HepG2 (cell line): Measurements from ENCODE around the gene PHKB. TPM values are rescaled to one million over a fixed set of nuclear protein-coding genes. Genes with fewer than 3 reads are reported as not detected.

Experiments used
- ATAC-seq: fragments of 200-7000 bp; cut with Tn5 transposase; 3 replicates; pipeline ENCODE4 v1.9.1; 2020; ENCODE audit warnings: mild to moderate bottlenecking, moderate library complexity
- BruUV-seq: library from RNA; stranded (reverse); fragments of 400-500 nt; replicated peaks from 2 replicates; lab custom pipeline; 2021; lab: Mats Ljungman, UMichigan
- CTCF ChIA-PET: fragments of 300-600 bp; formaldehyde crosslinking; extraction: SDS; loops from one replicate; lab custom pipeline; 2021; ENCODE audit warnings: low total read pairs, inconsistent platforms, low intra/inter-chr PET ratio; lab: Yijun Ruan, JAX
- POLR2A ChIA-PET: fragments of 350-600 bp; sonication (Branson Sonifier 250); formaldehyde crosslinking; loops from one replicate; lab custom pipeline; 2020; ENCODE audit warnings: antibody characterized with exemption, inconsistent platforms; lab: Yijun Ruan, JAX
- DNase-seq: peaks from one replicate; pipeline ENCODE4 v3.0.0-alpha.2; 2015; ENCODE audit warnings: low spot score
- FAIRE-seq: peaks from 3 replicates; lab custom pipeline; 2011; peaks lifted over from hg19 to GRCh38; lab: Jason Lieb, UNC
- H2AFZ ChIP-seq: one replicate; pipeline ENCODE4 v1.6.1; 2011; ENCODE audit warnings: low read length, inconsistent platforms
- H3K27ac ChIP-seq: fragments of 300-600 bp; 3 replicates; pipeline ENCODE4 v1.8.0; 2011; ENCODE audit warnings: mixed run types, mild to moderate bottlenecking, mixed read lengths, low read length, inconsistent platforms; ENCODE audit not compliant: insufficient read depth; ENCODE audit errors: extremely low read length
- H3K27me3 ChIP-seq, 2 experiments: fragments of 200-600 bp in 1 of 2; 2 replicates in 1 of 2; 3 replicates in 1 of 2; pipeline versions ENCODE4 v1.6.0 to v1.8.0; 2011; ENCODE audit warnings: low read length in 2 of 2, mild to moderate bottlenecking in 2 of 2, moderate library complexity in 2 of 2, inconsistent platforms in 1 of 2; ENCODE audit not compliant: insufficient read depth in 2 of 2, control insufficient read depth in 1 of 2
- H3K36me3 ChIP-seq, 2 experiments: fragments of 200-600 bp in 1 of 2; replicated peaks in 1 of 2; 2 replicates in 1 of 2; 3 replicates in 1 of 2; pipeline versions ENCODE4 v1.5.1 to v1.8.0; 2011; ENCODE audit warnings: low read length in 2 of 2, inconsistent platforms in 1 of 2; ENCODE audit not compliant: insufficient read depth in 2 of 2, control insufficient read depth in 1 of 2
- H3K4me1 ChIP-seq: 2 replicates; pipeline ENCODE4 v1.5.1; 2012; ENCODE audit warnings: low read length, inconsistent platforms; ENCODE audit not compliant: insufficient read depth
- H3K4me2 ChIP-seq: 2 replicates; pipeline ENCODE4 v1.6.0; 2011; ENCODE audit warnings: low read depth, low read length, inconsistent platforms
- H3K4me3 ChIP-seq, 3 experiments: fragments of 200-600 bp in 1 of 3; sonication (generic), shearing (Covaris generic) in 1 of 3; replicated peaks in 1 of 3; 2 replicates each; pipeline ENCODE4 v1.5.1; 2011 to 2016; ENCODE audit warnings: low read length in 3 of 3, inconsistent platforms in 2 of 3, low read depth in 2 of 3, mild to moderate bottlenecking in 2 of 3, control low read depth in 1 of 3, mixed read lengths in 1 of 3; ENCODE audit not compliant: insufficient read depth in 1 of 3
- H3K79me2 ChIP-seq: one replicate; pipeline ENCODE4 v1.6.1; 2011; ENCODE audit warnings: low read length, inconsistent platforms; ENCODE audit not compliant: insufficient read depth
- H3K9ac ChIP-seq: 2 replicates; pipeline ENCODE4 v1.6.0; 2011; ENCODE audit warnings: mild to moderate bottlenecking, low read depth, low read length, inconsistent platforms; ENCODE audit not compliant: insufficient read depth
- H3K9me3 ChIP-seq: 2 replicates; pipeline ENCODE4 v1.5.1; 2012; ENCODE audit warnings: mild to moderate bottlenecking, low read length
- H4K20me1 ChIP-seq: 2 replicates; pipeline ENCODE4 v1.6.0; 2011; ENCODE audit warnings: inconsistent platforms, mild to moderate bottlenecking, low read length, moderate library complexity; ENCODE audit not compliant: insufficient read depth
- BCL6 ChIP-seq: IDR thresholded peaks from 2 replicates; pipeline ENCODE4 v1.6.1; 2016; ENCODE audit warnings: missing genetic modification reagents, missing compliant biosample characterization
- ETV6 ChIP-seq: sonication (generic); formaldehyde crosslinking; conservative IDR thresholded peaks from 2 replicates; pipeline ENCODE4 v1.4.0; 2020; ENCODE audit warnings: missing genetic modification reagents
- FOXA1 ChIP-seq, 2 experiments: fragments of 450-650 bp in 1 of 2; sonication (generic) in 1 of 2; formaldehyde crosslinking in 1 of 2; IDR thresholded peaks; 2 replicates each; pipeline versions ENCODE4 v1.4.0 to v1.6.1; 2016 to 2020; ENCODE audit warnings: missing genetic modification reagents in 1 of 2
- GLI4 ChIP-seq: sonication (generic); formaldehyde crosslinking; IDR thresholded peaks from 2 replicates; pipeline ENCODE4 v1.5.1; 2020; ENCODE audit warnings: missing genetic modification reagents, mild to moderate bottlenecking, moderate library complexity, borderline replicate concordance
- HMGA1 ChIP-seq: sonication (generic); formaldehyde crosslinking; conservative IDR thresholded peaks from 2 replicates; pipeline ENCODE4 v1.4.0; 2020; ENCODE audit warnings: missing genetic modification reagents
- POLR2A ChIP-seq, 2 experiments: IDR thresholded peaks; 2 replicates each; pipeline ENCODE4 v1.6.1; 2011; ENCODE audit warnings: low read depth in 2 of 2, low read length in 2 of 2, mild to moderate bottlenecking in 1 of 2, moderate library complexity in 1 of 2; ENCODE audit not compliant: insufficient read depth in 1 of 2
- SYNCRIP ChIP-seq: fragments of 200-400 bp; formaldehyde crosslinking; IDR thresholded peaks from 2 replicates; pipeline ENCODE4 v1.6.1; 2018; ENCODE audit warnings: mild to moderate bottlenecking, low read depth, low read length; ENCODE audit not compliant: insufficient read depth
- TMF1 ChIP-seq: sonication (generic); formaldehyde crosslinking; IDR thresholded peaks from 2 replicates; pipeline ENCODE4 v1.8.1; 2022; ENCODE audit warnings: low read depth, missing genetic modification reagents
- TSC22D2 ChIP-seq: sonication (generic); formaldehyde crosslinking; IDR thresholded peaks from 2 replicates; pipeline ENCODE4 v1.5.1; 2020; ENCODE audit warnings: missing genetic modification reagents, mild to moderate bottlenecking, borderline replicate concordance
- ZNF253 ChIP-seq: sonication (generic); formaldehyde crosslinking; IDR thresholded peaks from 2 replicates; pipeline ENCODE4 v1.8.0; 2022; ENCODE audit warnings: mild to moderate bottlenecking, missing genetic modification reagents, borderline replicate concordance
- ZNF572 ChIP-seq: sonication (generic); formaldehyde crosslinking; IDR thresholded peaks from 2 replicates; pipeline ENCODE4 v1.5.1; 2020; ENCODE audit warnings: mild to moderate bottlenecking, missing genetic modification reagents
- ZNF614 ChIP-seq: IDR thresholded peaks from 2 replicates; pipeline ENCODE4 v1.6.1; 2018; ENCODE audit warnings: missing biosample characterization, missing genetic modification reagents, inconsistent platforms, borderline replicate concordance
- ZNF782 ChIP-seq: sonication (generic); formaldehyde crosslinking; IDR thresholded peaks from 2 replicates; pipeline ENCODE4 v1.4.0; 2020; ENCODE audit warnings: missing genetic modification reagents, mild to moderate bottlenecking, borderline replicate concordance
- ZNF788 ChIP-seq: sonication (generic); formaldehyde crosslinking; IDR thresholded peaks from 2 replicates; pipeline ENCODE4 v1.5.0; 2020; ENCODE audit warnings: mild to moderate bottlenecking, missing genetic modification reagents, borderline replicate concordance
- ZNF839 ChIP-seq: sonication (generic); formaldehyde crosslinking; IDR thresholded peaks from 2 replicates; pipeline ENCODE4 v1.4.0; 2020; ENCODE audit warnings: missing genetic modification reagents, mild to moderate bottlenecking, borderline replicate concordance
- WGBS: methylation state at CpG from one replicate; pipeline ENCODE4 v1.1.6; 2017; ENCODE audit warnings: low lambda C conversion rate; 5-methylcytosine and 5-hydroxymethylcytosine counted together
- in situ Hi-C: cut with HindIII; loops from 2 replicates; pipeline ENCODE4 v1.10.0; 2017; ENCODE audit warnings: low pct_unique_long_range_greater_than_20kb; ENCODE audit not compliant: extremely low pct_ligation_motif_present
- intact Hi-C: fragments of 100-400 bp; cut with micrococcal nuclease; formaldehyde crosslinking; loops from one replicate; pipeline ENCODE4 v1.10.0; 2022; ENCODE audit not compliant: unreplicated experiment
- polyA plus RNA-seq, 8 experiments: library from polyadenylated mRNA; depleted of rRNA in 3 of 8; stranded (reverse) in 7 of 8; unstranded in 1 of 8; fragments of >200 nt; fragmentation: Illumina TruSeq in 4 of 8; extraction: Trizol in 4 of 8; gene quantifications; 2 replicates each; pipeline versions ENCODE4 v1.2.1 to v1.2.3, GENCODE V29; 2011 to 2016; ENCODE audit warnings: low read depth in 4 of 8, missing spikeins in 1 of 8, mixed read lengths in 1 of 8; ENCODE audit not compliant: insufficient read depth in 1 of 8
- total RNA-seq, 5 experiments: library from RNA; depleted of rRNA; stranded (reverse); fragments of >200 nt; fragmentation: Illumina TruSeq; extraction: Trizol; gene quantifications; 2 replicates each; pipeline ENCODE4 v1.2.3, GENCODE V29; 2016; ENCODE audit warnings: low read depth in 1 of 5

The PHKB gene
- total and polyA plus RNA-seq, 2 of the 13 experiments (the other 11 are each of a cell fraction or from before 2014, with no cell fraction given) = 66.0 to 80.8 TPM

GRCh38 chr16:47695756-47696155 is 234.6 kb downstream of the PHKB start:
- in situ Hi-C loops = no loop called here
- intact Hi-C loops = no loop called here

GRCh38 chr16:47697826-47698225 is 236.7 kb downstream of the PHKB start:
- H3K9ac ChIP-seq = no peak overlapping the region
- no peaks in the 10 kb centered on the region for H3K27me3 ChIP-seq
- peaks cover 11 to 50% of the 10 kb centered on the region in 2 experiments for H3K36me3 ChIP-seq
- intact Hi-C loops = no loop called here
- no peak for TF ChIP-seq ZNF839 (CRISPR knock-in tag)
- no peak for TF ChIP-seq BCL6 (CRISPR knock-in tag)
- TF ChIP-seq TSC22D2 = no peak
- no peak for TF ChIP-seq ETV6 (CRISPR knock-in tag)
- no peak for TF ChIP-seq ZNF788 (CRISPR knock-in tag)
- no peak for TF ChIP-seq SYNCRIP
- TF ChIP-seq TMF1 (CRISPR knock-in tag) = no peak
- no peak for TF ChIP-seq POLR2A (IDR thresholded peaks at IDR 0.05; ENCODE audit: insufficient read depth in 1 of 2, low read depth in 2 of 2, low read length in 2 of 2)
- TF ChIP-seq ZNF614 (CRISPR knock-in tag) = no peak
- no peak for TF ChIP-seq HMGA1 (CRISPR knock-in tag)
- H3K4me3 ChIP-seq = no peak overlapping the region
- ChIA-PET CTCF (no interaction called here), POLR2A (no interaction called here)
- ATAC-seq (no peak), FAIRE-seq (no peak), DNase-seq (no peak)
- H3K4me1 ChIP-seq = no peaks in the 10 kb centered on the region
- in situ Hi-C loops = no loop called here
- H3K79me2 ChIP-seq = no peaks in the 10 kb centered on the region
- no peaks in the 10 kb centered on the region for H3K9me3 ChIP-seq
- BruUV-seq = no TSS peak
- H2AFZ ChIP-seq = no peak overlapping the region
- H3K27ac ChIP-seq = no peak overlapping the region
- no peak overlapping the region for H3K4me2 ChIP-seq
- 80% methylated on average over 3 of the region's 3 CpGs for WGBS
- H4K20me1 ChIP-seq = no peaks in the 10 kb centered on the region

More at GRCh38 chr16:47695756-47696155, 234.6 kb downstream of the PHKB start:
- Histone ChIP-seq H3K4me2 (no peak overlapping the region), H3K36me3 (peaks cover 13 to 58% of the 10 kb centered on the region in 2 experiments), H2AFZ (no peak overlapping the region), H3K79me2 (no peaks in the 10 kb centered on the region), H3K4me3 (no peak overlapping the region), H3K27ac (no peak overlapping the region), H3K27me3 (no peaks in the 10 kb centered on the region), H3K9me3 (no peaks in the 10 kb centered on the region), H3K4me1 (no peaks in the 10 kb centered on the region), H4K20me1 (no peaks in the 10 kb centered on the region), H3K9ac (no peak overlapping the region)
- no TSS peak for BruUV-seq
- ATAC-seq (no peak), DNase-seq (no peak), FAIRE-seq (no peak)
- ChIA-PET POLR2A (no interaction called here), CTCF (no interaction called here)
- 95% methylated on average over 4 of the region's 4 CpGs for WGBS
- TF ChIP-seq GLI4 (CRISPR knock-in tag) (no peak), ZNF572 (CRISPR knock-in tag) (no peak), ZNF782 (CRISPR knock-in tag) (no peak), FOXA1 (IDR thresholded peaks at IDR 0.05) (no peak), FOXA1 (CRISPR knock-in tag; IDR thresholded peaks at IDR 0.05) (no peak), ZNF253 (no peak)
